ENCODE results near the gene CS. TPM values are rescaled to one million over a fixed set of nuclear protein-coding genes. Genes with fewer than 3 reads are reported as not detected.
"Not testable (repeated sequence)": the region's sequence is repeated elsewhere in the genome, so short reads cannot be mapped to it uniquely, and the experiment has no call there.

CS gene
- 100 to 1,000 TPM in 5 of 8 experiments, 10 to 100 TPM in 3; 66.8 to 208 (median 106) TPM for total RNA-seq

GRCh38 chr12:56299853-56300643, at the start of gene CS:
Gene CS, minus strand, starts transcription at chr12:56300330. Its CDS starts 129 bp downstream, at chr12:56300201.
- Histone ChIP-seq H3K27ac (peak within 1 kb of the TSS; percentile 75 to 87), H3K4me1 (replicated peaks in 1 of 2) (peaks cover 17 to 20% of the 10 kb centered on the region in 2 donors), H3K4me3 (peak within 1 kb of the TSS; percentile 61 to 90 (median 66))
- in situ Hi-C loops (cut with MboI; ENCODE audit: low pct_unique_long_range_greater_than_20kb in 2 of 9, low sequenced_read_pairs in 9 of 9, unreplicated experiment in 9 of 9): no loop called here
- 0 to 1% methylated on average over 4 to 17 of the region's 63 CpGs; no CpG with 5 or more reads in 8 of the 10 experiments for WGBS, 10 experiments
- ATAC-seq (replicated peaks in 6 of 8): peak; percentile 89 to 96 (median 96)

GRCh38 chr12:56348776-56349175, 48.6 kb upstream of the CS start:
- H3K27ac ChIP-seq: no peak overlapping the region
- no peak overlapping the region for H3K4me3 ChIP-seq
- ATAC-seq (replicated peaks in 6 of 8): no peak
- H3K4me1 ChIP-seq (replicated peaks in 1 of 2): no peaks in the 10 kb centered on the region
- 14 to 100% (median 100%) methylated on average over 1 to 3 of the region's 5 CpGs; no CpG with 5 or more reads in 5 of the 10 experiments for WGBS, 10 experiments
- in situ Hi-C loops (cut with MboI; ENCODE audit: low pct_unique_long_range_greater_than_20kb in 2 of 9, low sequenced_read_pairs in 9 of 9, unreplicated experiment in 9 of 9): no loop called here

GRCh38 chr12:56347255-56347654, 47.1 kb upstream of the CS start:
- WGBS, 10 experiments: 80 to 96% (median 90%) methylated on average over 1 to 4 of the region's 9 CpGs; no CpG with 5 or more reads in 5 of the 10 experiments
- H3K4me3 ChIP-seq; H3K27ac ChIP-seq; ATAC-seq (replicated peaks in 6 of 8); in situ Hi-C loops (cut with MboI; ENCODE audit: low pct_unique_long_range_greater_than_20kb in 2 of 9, low sequenced_read_pairs in 9 of 9, unreplicated experiment in 9 of 9); H3K4me1 ChIP-seq (replicated peaks in 1 of 2): not testable (repeated sequence)

GRCh38 chr12:56346675-56347074, 46.5 kb upstream of the CS start:
- in situ Hi-C loops (cut with MboI; ENCODE audit: low pct_unique_long_range_greater_than_20kb in 2 of 9, low sequenced_read_pairs in 9 of 9, unreplicated experiment in 9 of 9): no loop called here
- Histone ChIP-seq H3K4me1 (replicated peaks in 1 of 2) (no peaks in the 10 kb centered on the region), H3K4me3 (no peak overlapping the region), H3K27ac (no peak overlapping the region)
- 60 to 100% methylated on average over 1 of the region's 7 CpGs; no CpG with 5 or more reads in 8 of the 10 experiments for WGBS, 10 experiments
- peak in 5 of 8 experiments; percentile 4 to 62 (median 22) for ATAC-seq (replicated peaks in 6 of 8)

- ATAC-seq (replicated peaks in 6 of 8); H3K27ac ChIP-seq; H3K4me1 ChIP-seq (replicated peaks in 1 of 2); H3K4me3 ChIP-seq; in situ Hi-C loops (cut with MboI; ENCODE audit: low pct_unique_long_range_greater_than_20kb in 2 of 9, low sequenced_read_pairs in 9 of 9, unreplicated experiment in 9 of 9): not testable (repeated sequence)
- 75 to 100% (median 100%) methylated on average over 1 to 2 of the region's 2 CpGs; no CpG with 5 or more reads in 4 of the 10 experiments for WGBS, 10 experiments
Observed at GRCh38 chr12:56342290-56342689, 42.2 kb upstream of the CS start.

- no peaks in the 10 kb centered on the region for H3K4me1 ChIP-seq (replicated peaks in 1 of 2)
- H3K4me3 ChIP-seq: no peak overlapping the region
- 71 to 86% (median 75%) methylated on average over 1 of the region's 1 CpG; no CpG with 5 or more reads in 7 of the 10 experiments for WGBS, 10 experiments
- no peak for ATAC-seq (replicated peaks in 6 of 8)
- in situ Hi-C loops (cut with MboI; ENCODE audit: low pct_unique_long_range_greater_than_20kb in 2 of 9, low sequenced_read_pairs in 9 of 9, unreplicated experiment in 9 of 9): no loop called here
- no peak overlapping the region for H3K27ac ChIP-seq
Observed at GRCh38 chr12:56341616-56342015, 41.5 kb upstream of the CS start.

- in situ Hi-C loops (cut with MboI; ENCODE audit: low pct_unique_long_range_greater_than_20kb in 2 of 9, low sequenced_read_pairs in 9 of 9, unreplicated experiment in 9 of 9): no loop called here
- Histone ChIP-seq H3K27ac (no peak overlapping the region), H3K4me1 (replicated peaks in 1 of 2) (peaks cover 0 to 5% of the 10 kb centered on the region in 2 donors), H3K4me3 (no peak overlapping the region)
- no peak for ATAC-seq (replicated peaks in 6 of 8)
- WGBS, 10 experiments: 67 to 100% (median 83%) methylated on average over 1 of the region's 1 CpG; no CpG with 5 or more reads in 7 of the 10 experiments
Observed at GRCh38 chr12:56339158-56339422, 39.0 kb upstream of the CS start.

- 3 to 60% (median 20%) methylated on average over 1 to 4 of the region's 9 CpGs; no CpG with 5 or more reads in 1 of the 10 experiments for WGBS, 10 experiments
- ATAC-seq (replicated peaks in 6 of 8): peak in 3 of 8 experiments; percentile 9 to 32 (median 22)
- Histone ChIP-seq H3K27ac (no peak within 1 kb of the TSS), H3K4me1 (replicated peaks in 1 of 2) (peaks cover 0 to 5% of the 10 kb centered on the region in 2 donors), H3K4me3 (no peak within 1 kb of the TSS)
- in situ Hi-C loops (cut with MboI; ENCODE audit: low pct_unique_long_range_greater_than_20kb in 2 of 9, low sequenced_read_pairs in 9 of 9, unreplicated experiment in 9 of 9): no loop called here
Observed at GRCh38 chr12:56338308-56339157, 38.4 kb upstream of the CS start, which contains the start of gene IL23A. Gene IL23A, plus strand, starts transcription at chr12:56338884. Its CDS starts 161 bp downstream, at chr12:56339045.

- Histone ChIP-seq H3K4me1 (replicated peaks in 1 of 2) (peaks cover 5 to 8% of the 10 kb centered on the region in 2 donors), H3K4me3 (no peak overlapping the region), H3K27ac (no peak overlapping the region)
- 0 to 100% (median 79%) methylated on average over 1 to 6 of the region's 8 CpGs; no CpG with 5 or more reads in 2 of the 10 experiments for WGBS, 10 experiments
- in situ Hi-C loops (cut with MboI; ENCODE audit: low pct_unique_long_range_greater_than_20kb in 2 of 9, low sequenced_read_pairs in 9 of 9, unreplicated experiment in 9 of 9): no loop called here
- no peak for ATAC-seq (replicated peaks in 6 of 8)
Observed at GRCh38 chr12:56337753-56338251, 37.7 kb upstream of the CS start.

GRCh38 chr12:56336361-56337167, 36.4 kb upstream of the CS start:
- Histone ChIP-seq H3K4me3 (no peak overlapping the region), H3K27ac (no peak overlapping the region), H3K4me1 (replicated peaks in 1 of 2) (peaks cover 8 to 12% of the 10 kb centered on the region in 2 donors)
- in situ Hi-C loops (cut with MboI; ENCODE audit: low pct_unique_long_range_greater_than_20kb in 2 of 9, low sequenced_read_pairs in 9 of 9, unreplicated experiment in 9 of 9): no loop called here
- WGBS, 10 experiments: 17 to 98% (median 83%) methylated on average over 1 to 6 of the region's 9 CpGs; no CpG with 5 or more reads in 1 of the 10 experiments
- ATAC-seq (replicated peaks in 6 of 8): no peak

- WGBS, 10 experiments: 83 to 100% (median 100%) methylated on average over 1 to 6 of the region's 8 CpGs; no CpG with 5 or more reads in 1 of the 10 experiments
- H3K4me1 ChIP-seq (replicated peaks in 1 of 2): peaks cover 8 to 12% of the 10 kb centered on the region in 2 donors
- in situ Hi-C loops (cut with MboI; ENCODE audit: low pct_unique_long_range_greater_than_20kb in 2 of 9, low sequenced_read_pairs in 9 of 9, unreplicated experiment in 9 of 9); ATAC-seq (replicated peaks in 6 of 8); H3K27ac ChIP-seq; H3K4me3 ChIP-seq: not testable (repeated sequence)
Observed at GRCh38 chr12:56335527-56335926, 35.4 kb upstream of the CS start.

GRCh38 chr12:56334490-56334793, 34.3 kb upstream of the CS start:
- Histone ChIP-seq H3K4me3 (peak overlapping the region; percentile 42 to 66 (median 56)), H3K27ac (peak overlapping the region; percentile 19 to 86), H3K4me1 (replicated peaks in 1 of 2) (peaks cover 8 to 12% of the 10 kb centered on the region in 2 donors)
- in situ Hi-C loops (cut with MboI; ENCODE audit: low pct_unique_long_range_greater_than_20kb in 2 of 9, low sequenced_read_pairs in 9 of 9, unreplicated experiment in 9 of 9): no loop called here
- WGBS, 10 experiments: 0 to 83% (median 0%) methylated on average over 1 to 5 of the region's 6 CpGs; no CpG with 5 or more reads in 3 of the 10 experiments
- no peak for ATAC-seq (replicated peaks in 6 of 8)

Data from motor neuron (in vitro differentiated cells).